HUES6 (cell line): ENCODE results near the gene GAS6.
"Not testable (repeated sequence)": the region's sequence is repeated elsewhere in the genome, so short reads cannot be mapped to it uniquely, and the experiment has no call there.

Experiments
- H3K27ac ChIP-seq: 2 replicates; pipeline ENCODE4 v1.7.0; 2013; ENCODE audit warnings: low read depth, mild to moderate bottlenecking, low read length, inconsistent platforms
- H3K27me3 ChIP-seq: 2 replicates; pipeline ENCODE4 v1.6.1; 2013; ENCODE audit warnings: low read length; ENCODE audit not compliant: control insufficient read depth, insufficient read depth
- H3K36me3 ChIP-seq: 2 replicates; pipeline ENCODE4 v1.6.1; 2013; ENCODE audit warnings: low read length; ENCODE audit not compliant: control insufficient read depth, insufficient read depth
- H3K4me1 ChIP-seq: 2 replicates; pipeline ENCODE4 v1.6.1; 2013; ENCODE audit warnings: low read length; ENCODE audit not compliant: control insufficient read depth, insufficient read depth
- H3K4me3 ChIP-seq: 2 replicates; pipeline ENCODE4 v1.5.1; 2013; ENCODE audit warnings: low read depth, low read length
- H3K9ac ChIP-seq: one replicate; pipeline ENCODE4 v1.6.1; 2013; ENCODE audit warnings: mild to moderate bottlenecking, low read length
- H3K9me3 ChIP-seq: 2 replicates; pipeline ENCODE4 v1.6.1; 2013; ENCODE audit warnings: low read depth, low read length; ENCODE audit not compliant: control insufficient read depth, insufficient read depth

GAS6 gene

DNA sequence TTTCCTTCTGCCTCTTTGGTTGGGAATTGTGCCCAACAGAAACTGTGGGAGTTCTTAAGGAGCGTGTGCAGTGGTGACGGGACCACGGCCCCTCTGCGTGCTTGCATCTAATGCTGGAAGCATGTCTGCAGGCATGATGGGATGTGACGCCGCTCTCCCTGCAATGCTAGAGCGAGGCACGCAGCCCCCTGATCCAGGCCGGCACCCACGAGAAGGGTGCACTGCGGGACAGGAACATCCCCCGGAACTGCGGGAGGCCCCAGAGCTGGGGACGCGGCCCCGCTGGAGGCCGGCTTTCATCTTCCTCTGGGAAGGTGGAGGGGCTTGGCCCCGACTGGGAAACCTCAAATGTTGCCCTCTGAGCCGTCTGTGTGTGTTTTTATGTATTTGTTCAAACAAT is 72.1 kb downstream of the GAS6 start:
- Histone ChIP-seq H3K27ac (no peak overlapping the region), H3K9me3 (no peaks in the 10 kb centered on the region), H3K27me3 (no peaks in the 10 kb centered on the region), H3K9ac (no peak overlapping the region), H3K4me3 (no peak overlapping the region), H3K4me1 (no peaks in the 10 kb centered on the region), H3K36me3 (no peaks in the 10 kb centered on the region)

DNA sequence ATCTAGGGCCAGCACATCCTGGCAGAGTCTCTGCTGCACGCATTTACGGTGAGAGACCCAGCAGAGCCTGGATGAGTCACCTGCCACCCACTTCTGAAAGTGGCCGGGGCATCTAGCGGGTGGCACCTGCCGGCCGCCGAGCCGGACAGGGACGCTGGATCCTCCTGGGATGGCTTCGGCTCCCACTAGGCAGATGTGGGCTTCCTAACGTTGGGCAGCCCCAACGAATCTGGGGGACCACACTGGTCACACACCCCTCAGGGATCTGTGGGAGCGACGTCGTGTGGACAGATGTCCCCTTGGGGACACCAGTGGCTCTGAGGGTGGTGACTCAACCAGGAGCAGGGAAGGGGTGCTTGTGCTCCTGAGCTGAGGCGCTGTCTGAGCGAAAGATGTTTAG is 72.7 kb downstream of the GAS6 start:
- Histone ChIP-seq H3K9ac (no peak overlapping the region), H3K9me3 (peaks cover 5% of the 10 kb centered on the region; the same call in 1 of the 2 replicates), H3K36me3 (no peaks in the 10 kb centered on the region), H3K4me3 (no peak overlapping the region), H3K27ac (no peak overlapping the region), H3K4me1 (no peaks in the 10 kb centered on the region), H3K27me3 (no peaks in the 10 kb centered on the region)

DNA sequence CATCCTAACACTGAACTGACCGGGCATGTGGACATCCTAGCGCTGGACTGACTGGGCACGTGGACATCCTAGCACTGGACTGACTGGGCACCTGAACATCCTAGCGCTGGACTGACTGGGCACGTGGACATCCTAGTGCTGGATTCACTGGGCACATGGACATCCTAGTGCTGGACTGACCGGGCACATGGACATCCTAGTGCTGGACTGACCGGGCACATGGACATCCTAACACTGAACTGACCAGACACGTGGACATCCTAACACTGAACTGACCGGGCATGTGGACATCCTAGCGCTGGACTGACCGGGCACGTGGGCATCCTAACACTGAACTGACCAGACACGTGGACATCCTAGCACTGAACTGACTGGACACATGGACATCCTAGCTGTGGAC is 73.9 kb downstream of the GAS6 start:
- H3K4me3 ChIP-seq, H3K4me1 ChIP-seq, H3K9ac ChIP-seq, H3K9me3 ChIP-seq, H3K27me3 ChIP-seq, H3K27ac ChIP-seq, H3K36me3 ChIP-seq: not testable (repeated sequence)

DNA sequence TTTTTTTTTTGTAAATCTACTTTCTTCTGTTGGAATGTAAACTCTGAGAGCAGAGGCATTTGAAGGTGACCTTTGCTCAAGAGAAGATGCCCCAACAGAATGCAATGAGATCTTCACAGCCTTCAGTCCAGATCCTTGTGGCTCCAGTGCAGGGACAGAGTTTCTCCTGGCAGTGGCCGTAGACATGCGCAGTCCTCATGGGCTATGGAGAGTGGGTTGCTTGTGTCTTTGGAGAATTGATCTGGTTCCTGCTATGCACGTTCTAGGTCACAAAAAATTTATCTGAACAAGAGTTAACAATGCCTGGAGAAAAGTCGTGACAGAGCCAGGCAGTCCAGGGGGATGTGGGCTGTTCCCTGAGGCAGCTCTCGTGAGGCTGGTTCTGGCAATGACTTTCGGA is 74.7 kb downstream of the GAS6 start:
- H3K4me1 ChIP-seq, result no peaks in the 10 kb centered on the region
- H3K9me3 ChIP-seq, result peaks cover 15% of the 10 kb centered on the region
- H3K36me3 ChIP-seq, result no peaks in the 10 kb centered on the region
- H3K27me3 ChIP-seq, result no peaks in the 10 kb centered on the region
- H3K4me3 ChIP-seq, result no peak overlapping the region
- H3K27ac ChIP-seq, result no peak overlapping the region
- H3K9ac ChIP-seq, result no peak overlapping the region

DNA sequence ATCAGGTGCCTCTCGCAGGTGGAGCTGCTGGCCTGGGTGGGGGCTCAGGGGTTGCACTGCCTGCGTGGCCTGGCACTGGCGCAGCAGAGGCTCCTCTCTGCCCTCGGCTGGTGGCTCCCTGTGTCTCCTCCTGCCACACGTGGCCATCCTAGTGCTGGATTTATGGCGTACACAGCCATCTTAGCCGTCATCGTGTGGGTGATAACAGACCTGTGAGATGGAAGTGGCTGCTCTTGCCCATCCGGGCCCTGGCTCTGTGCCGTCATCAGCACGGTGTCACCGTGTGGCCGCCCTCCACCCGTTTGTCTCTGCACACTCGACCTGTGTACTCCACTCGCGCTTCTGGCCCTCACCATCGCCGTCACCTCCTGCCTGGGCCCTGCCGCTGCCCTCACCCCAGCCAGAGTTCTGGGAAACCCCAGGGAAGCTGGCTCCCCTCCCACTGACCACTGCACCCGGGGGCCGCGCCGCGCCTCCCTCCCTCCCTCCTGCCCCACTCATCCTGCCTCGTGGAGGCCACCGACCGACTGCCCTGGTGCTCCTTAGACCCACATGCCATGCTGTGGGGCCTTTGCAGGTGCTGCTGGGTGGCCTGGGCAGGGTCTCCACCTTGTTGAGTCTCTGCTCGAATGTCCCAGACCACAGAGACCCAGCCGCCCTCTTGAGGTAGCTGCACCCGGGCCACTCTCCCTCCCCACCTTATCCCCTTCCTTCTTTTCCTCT is 75.3 kb downstream of the GAS6 start:
- no peaks in the 10 kb centered on the region for H3K4me1 ChIP-seq
- H3K27ac ChIP-seq, result no peak overlapping the region
- H3K4me3 ChIP-seq, result no peak overlapping the region
- no peak overlapping the region for H3K9ac ChIP-seq
- H3K36me3 ChIP-seq, result no peaks in the 10 kb centered on the region
- no peaks in the 10 kb centered on the region for H3K27me3 ChIP-seq
- H3K9me3 ChIP-seq, result peaks cover 15% of the 10 kb centered on the region

DNA sequence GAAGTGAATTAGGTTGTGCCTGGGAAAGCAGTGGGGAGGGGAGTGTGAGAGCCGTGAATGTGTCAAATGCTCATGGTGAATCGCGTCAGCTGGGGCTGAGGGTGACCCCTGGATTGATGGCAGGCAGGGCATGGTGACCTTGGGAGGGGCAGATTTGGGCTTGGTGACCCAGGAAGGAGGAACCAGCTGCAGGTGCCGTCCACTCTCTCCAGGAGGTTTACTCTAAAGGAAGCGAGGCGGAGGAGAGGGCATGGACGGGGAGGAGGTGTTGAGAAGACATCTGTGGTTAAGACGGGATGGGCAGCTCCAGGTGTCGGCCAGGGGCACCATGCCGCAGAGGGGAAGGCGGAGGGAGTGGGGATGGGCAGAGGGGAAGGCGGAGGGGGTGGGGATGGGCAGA is 76.2 kb downstream of the GAS6 start:
- no peak overlapping the region for H3K9ac ChIP-seq
- H3K27me3 ChIP-seq, result no peaks in the 10 kb centered on the region
- no peak overlapping the region for H3K4me3 ChIP-seq
- H3K36me3 ChIP-seq, result no peaks in the 10 kb centered on the region
- peaks cover 15% of the 10 kb centered on the region for H3K9me3 ChIP-seq
- no peak overlapping the region for H3K27ac ChIP-seq
- no peaks in the 10 kb centered on the region; the same call in 1 of the 2 replicates for H3K4me1 ChIP-seq

DNA sequence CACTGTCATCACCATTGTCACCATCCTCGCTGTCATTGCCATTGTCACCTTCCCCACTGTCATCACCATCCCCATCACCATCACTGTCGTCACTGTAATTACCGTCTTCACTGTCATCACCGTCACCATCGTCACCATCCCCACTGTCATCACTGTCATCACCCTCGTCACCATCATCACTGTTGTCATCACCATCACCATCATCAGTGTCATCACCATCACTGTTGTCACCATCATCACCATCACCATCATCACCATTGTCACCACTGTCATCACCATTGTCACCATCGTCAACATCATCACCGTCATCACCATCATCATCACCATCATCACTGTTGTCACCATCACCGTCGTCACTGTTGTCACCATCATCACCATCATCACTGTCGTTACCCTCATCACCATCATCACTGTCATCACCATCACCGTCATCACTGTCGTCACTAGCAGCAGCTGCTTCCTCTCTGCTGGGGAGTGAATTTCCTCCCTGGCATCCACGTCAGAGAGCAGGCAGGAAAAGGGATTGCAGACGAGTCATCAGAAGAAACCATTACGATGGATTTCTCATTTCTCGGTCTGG is 77.5 kb downstream of the GAS6 start:
- Histone ChIP-seq H3K4me3 (no peak overlapping the region), H3K27me3 (no peaks in the 10 kb centered on the region), H3K36me3 (no peaks in the 10 kb centered on the region), H3K4me1 (no peaks in the 10 kb centered on the region; the same call in 1 of the 2 replicates), H3K27ac (no peak overlapping the region), H3K9ac (no peak overlapping the region), H3K9me3 (peaks cover 15% of the 10 kb centered on the region)

DNA sequence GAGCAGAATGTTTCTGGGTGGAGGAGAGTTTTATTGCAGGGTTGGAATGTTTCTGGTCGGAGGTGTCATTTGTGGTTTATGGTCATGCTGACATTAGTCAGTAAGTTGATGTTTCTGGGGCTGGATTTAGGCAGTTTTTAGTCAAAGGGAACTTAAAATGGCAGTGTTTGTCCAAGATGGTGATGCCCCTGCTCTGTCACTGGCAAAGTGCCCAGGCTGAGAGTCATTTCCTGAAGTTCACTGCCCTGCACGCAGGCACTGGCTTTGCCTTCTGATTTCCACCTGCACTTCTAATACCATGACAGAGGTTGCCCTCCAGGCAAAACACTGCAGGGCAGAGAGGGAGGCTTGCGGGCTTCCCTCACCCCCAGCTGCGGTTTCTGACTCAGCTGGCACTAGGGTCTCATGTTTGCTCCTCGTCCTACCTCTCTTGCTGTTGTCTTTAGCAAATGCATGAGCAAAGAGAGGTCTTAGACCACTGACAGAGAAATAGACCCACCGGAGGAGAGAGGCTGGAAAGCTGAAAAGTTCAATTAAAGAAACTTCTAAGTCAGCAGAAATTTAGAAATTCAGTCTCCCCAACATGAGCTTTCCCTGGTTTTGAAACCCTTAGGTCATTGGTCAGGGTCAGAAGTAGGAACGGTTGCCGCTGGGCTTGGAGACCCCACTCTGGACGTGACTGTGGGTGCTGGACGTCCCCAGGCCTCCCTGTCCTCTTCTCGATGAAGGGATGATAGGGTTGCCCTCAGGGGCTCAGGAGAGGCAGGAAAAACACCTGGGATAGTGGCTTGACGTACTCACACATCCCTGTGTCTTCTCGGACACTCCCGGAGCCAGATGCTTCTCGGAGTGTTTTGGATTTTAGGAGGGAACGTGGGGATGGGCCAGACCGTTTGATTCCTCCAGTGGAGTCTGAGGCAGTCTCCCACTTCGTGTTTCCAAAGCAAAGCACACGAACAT is 78.5 kb downstream of the GAS6 start:
- Histone ChIP-seq H3K27ac (no peak overlapping the region), H3K4me3 (no peak overlapping the region), H3K9ac (no peak overlapping the region), H3K4me1 (no peaks in the 10 kb centered on the region; the same call in 1 of the 2 replicates), H3K27me3 (no peaks in the 10 kb centered on the region), H3K9me3 (peaks cover 15% of the 10 kb centered on the region), H3K36me3 (no peaks in the 10 kb centered on the region)

DNA sequence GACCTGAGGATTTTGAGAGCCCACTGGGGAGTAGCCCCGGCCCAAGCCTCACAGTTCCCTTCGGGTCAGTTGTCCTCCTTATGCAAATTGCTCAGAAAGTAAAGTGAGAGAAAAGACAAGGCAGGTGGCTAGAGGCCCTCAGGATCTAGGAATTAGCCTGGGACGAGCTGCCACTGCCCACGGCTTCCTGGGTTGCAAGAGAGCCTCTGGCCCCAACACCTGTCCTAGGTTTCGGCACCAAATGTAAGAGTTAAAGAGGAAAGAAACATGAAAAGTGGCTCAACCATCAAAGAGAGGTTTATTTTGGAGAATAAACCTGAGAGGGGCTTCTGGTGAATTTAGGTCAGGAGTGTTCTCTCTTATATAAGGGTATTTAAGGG is 79.2 kb downstream of the GAS6 start:
- no peaks in the 10 kb centered on the region; the same call in 1 of the 2 replicates for H3K4me1 ChIP-seq
- H3K4me3 ChIP-seq, result no peak overlapping the region
- no peaks in the 10 kb centered on the region for H3K27me3 ChIP-seq
- no peak overlapping the region for H3K27ac ChIP-seq
- peaks cover 15% of the 10 kb centered on the region for H3K9me3 ChIP-seq
- H3K9ac ChIP-seq, result no peak overlapping the region
- H3K36me3 ChIP-seq, result no peaks in the 10 kb centered on the region

DNA sequence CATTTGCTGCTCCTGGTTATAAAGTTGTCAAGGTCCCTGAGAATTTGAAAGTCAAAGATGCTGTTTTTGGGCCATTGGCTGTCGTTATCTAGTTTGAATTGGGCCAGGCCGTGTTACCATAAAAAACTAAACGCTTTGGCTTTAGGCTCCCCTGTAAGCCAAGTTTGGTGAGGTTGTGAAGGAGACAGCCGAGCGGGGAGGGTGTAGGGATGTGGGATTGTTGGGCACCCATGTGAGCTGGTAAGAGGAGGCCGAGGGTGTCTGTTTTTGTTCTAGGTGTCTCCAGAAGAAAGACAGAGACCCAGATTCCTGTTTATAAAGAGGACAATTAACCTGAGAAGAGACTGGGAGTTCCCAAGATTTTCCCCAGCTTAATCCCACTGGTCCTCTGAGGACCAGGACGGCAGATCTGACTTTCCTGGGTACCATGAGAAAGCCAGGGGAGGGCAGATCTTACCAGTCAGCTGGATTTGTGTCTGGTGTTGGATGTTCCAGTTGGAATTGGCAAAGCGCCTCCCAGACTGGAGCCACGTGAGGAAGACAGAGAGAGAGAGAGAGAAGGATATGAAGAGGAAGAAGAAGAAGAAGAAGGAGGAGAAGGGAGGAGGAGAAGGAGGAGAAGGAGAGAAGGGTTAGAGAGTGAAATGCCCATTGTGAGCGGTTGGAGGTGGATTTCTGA is 79.8 kb downstream of the GAS6 start:
- Histone ChIP-seq H3K9ac (no peak overlapping the region), H3K9me3 (peaks cover 15% of the 10 kb centered on the region), H3K27me3 (peaks cover 3% of the 10 kb centered on the region; the same call in 1 of the 2 replicates), H3K4me1 (no peaks in the 10 kb centered on the region; the same call in 1 of the 2 replicates), H3K36me3 (no peaks in the 10 kb centered on the region), H3K4me3 (no peak overlapping the region), H3K27ac (no peak overlapping the region)
